SK-MEL-5 (cell line): ENCODE data around the gene AK2. TPM values are rescaled to one million over a fixed set of nuclear protein-coding genes. Genes with fewer than 3 reads are reported as not detected.

Experiments used
- DNase-seq: peaks from one replicate; pipeline ENCODE4 v3.0.0-alpha.2; 2016; ENCODE audit warnings: low read depth, low spot score
- in situ Hi-C: cut with HindIII; loops from 2 replicates; pipeline ENCODE4 v1.10.0; 2016; ENCODE audit warnings: low sequenced_read_pairs, high pct_unique_total_duplicates, low pct_unique_long_range_greater_than_20kb
- total RNA-seq: library from RNA; depleted of rRNA; stranded (reverse); fragments of >200 nt; shearing (Covaris generic); gene quantifications from 2 replicates; pipeline ENCODE4 v1.2.3, GENCODE V29; 2014; rRNA removed

The AK2 gene
- total RNA-seq, 1 experiment from 2014 or later = 327 TPM

- peak; percentile 54 for DNase-seq
- in situ Hi-C loops = no loop called here
These were observed 67.1 kb downstream of the AK2 start for GRCh38 chr1:32969566-32969965.

DNA sequence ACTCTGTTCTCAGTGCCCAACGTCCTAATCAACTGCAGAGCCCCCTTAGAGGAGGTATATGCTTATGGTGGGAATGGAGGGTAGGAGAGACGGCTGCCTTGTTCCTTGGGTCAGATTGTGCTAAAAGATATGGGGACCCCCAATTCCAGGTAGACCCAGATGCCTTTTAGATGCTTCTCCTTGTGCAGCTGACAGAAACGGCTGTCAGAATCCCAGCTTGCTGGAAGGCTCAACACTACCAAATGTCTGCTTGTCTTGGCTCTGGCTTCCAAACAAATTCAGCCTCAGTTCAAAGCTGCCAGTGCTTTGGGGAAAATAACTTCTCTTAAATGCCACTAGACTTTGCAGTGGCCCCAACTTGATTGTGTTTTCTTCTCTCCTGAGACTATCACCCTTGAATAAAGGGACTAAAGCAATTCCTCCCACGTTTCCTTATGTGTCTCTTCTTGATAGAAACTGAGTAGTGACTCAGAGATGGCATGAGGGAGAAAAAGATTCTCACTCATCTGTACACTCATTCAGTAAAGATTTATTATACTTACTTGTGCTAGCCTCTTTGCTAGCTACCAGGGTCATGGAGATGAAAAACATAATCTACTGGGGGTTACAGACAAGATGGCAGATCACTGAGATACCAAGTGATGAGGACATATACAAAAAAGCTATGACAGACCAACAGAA lies 68.7 kb downstream of the AK2 start:
- in situ Hi-C loops = no loop called here
- DNase-seq = no peak

- in situ Hi-C loops = no loop called here
- no peak for DNase-seq
These were observed 69.8 kb downstream of the AK2 start for GRCh38 chr1:32966900-32967299.

DNA sequence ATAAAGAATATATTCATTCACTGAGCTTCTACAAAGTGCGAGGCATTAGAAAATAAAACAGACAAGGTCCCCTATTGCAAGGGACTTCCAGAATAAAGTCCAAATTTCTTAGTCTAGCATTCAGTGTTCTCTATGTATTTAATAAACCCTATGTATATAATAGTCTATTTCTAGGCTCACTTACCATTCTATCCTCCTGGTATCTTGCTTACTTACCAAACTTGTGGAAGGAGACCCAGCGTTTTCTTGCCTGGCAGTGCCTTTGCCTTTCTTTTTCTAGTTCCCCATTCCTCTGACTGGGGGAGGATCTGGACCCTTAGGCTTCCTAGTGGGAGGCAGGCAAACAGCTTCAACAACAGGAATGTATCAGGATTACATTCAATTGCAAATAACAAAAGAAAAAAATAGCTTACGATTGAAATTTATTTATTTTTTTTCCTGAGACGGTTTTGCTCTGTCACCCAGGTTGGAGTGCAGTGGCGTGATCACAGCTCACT lies 71.4 kb downstream of the AK2 start:
- in situ Hi-C loops = no loop called here

GRCh38 chr1:32964461-32965250 lies 72.0 kb downstream of the AK2 start, which contains the start of gene RNF19B:
RNF19B (minus strand) TSS chr1:32964809; CDS start chr1:32964685, 124 bp downstream.
- in situ Hi-C loops = no loop called here

More for the DNA sequence above, 71.4 kb downstream of the AK2 start:
- DNase-seq = no peak

GRCh38 chr1:32963746-32964460 lies 72.8 kb downstream of the AK2 start:
- in situ Hi-C loops = no loop called here
- DNase-seq = peak; percentile 52

More at GRCh38 chr1:32964461-32965250, 72.0 kb downstream of the AK2 start, which contains the start of gene RNF19B:
- peak; percentile 93 for DNase-seq

- in situ Hi-C loops = no loop called here
- no peak for DNase-seq
These were observed 74.3 kb downstream of the AK2 start for GRCh38 chr1:32962248-32962896.

DNA sequence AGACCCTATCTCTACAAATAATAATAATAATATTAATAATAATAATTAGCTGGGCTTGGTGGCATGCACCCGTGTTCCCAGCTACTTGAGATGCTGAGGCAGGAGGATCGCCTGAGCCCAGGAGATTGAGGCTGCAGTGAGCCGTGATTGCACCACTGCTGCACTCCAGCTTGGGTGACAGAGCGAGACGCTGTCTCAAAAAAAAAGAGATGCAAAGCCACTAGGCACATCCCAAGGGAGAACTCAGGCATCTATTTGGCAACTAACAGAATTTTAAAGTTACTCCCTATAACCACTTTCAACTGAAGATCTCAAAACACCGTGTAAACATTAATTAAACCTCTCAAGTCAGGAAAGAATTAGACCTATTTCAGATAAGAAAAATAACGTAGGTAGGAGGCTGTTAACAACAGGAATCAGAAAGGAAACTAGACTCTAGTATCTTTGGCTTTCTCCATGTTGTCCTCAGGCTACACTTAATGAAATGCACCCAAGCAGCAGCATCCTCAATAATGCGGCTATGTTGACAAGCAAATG lies 75.8 kb downstream of the AK2 start:
- in situ Hi-C loops = no loop called here
- DNase-seq = no peak

DNA sequence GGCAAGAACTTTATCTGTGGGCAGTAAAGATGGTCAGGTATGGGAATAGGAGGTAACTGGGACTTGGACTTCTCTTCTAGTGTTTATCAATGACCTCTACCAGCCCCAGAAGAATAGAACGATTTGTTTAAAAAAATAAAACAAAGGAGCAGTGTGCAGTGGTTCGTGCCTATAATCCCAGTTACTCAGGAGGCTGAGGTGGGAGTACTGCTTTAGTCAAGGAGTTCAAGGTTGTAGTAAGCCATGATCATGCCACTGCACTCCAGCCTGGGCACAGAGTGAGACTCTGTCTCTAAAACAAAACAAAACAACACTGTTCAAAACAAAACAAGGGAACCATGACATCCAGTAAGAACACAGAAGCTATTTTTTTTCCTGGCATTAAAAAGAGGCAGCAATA lies 76.3 kb downstream of the AK2 start:
- DNase-seq = peak; percentile 64
- in situ Hi-C loops = no loop called here

GRCh38 chr1:32958827-32959226 lies 77.9 kb downstream of the AK2 start:
- in situ Hi-C loops = no loop called here

More at GRCh38 chr1:32958827-32959226, 77.9 kb downstream of the AK2 start:
- DNase-seq = no peak

Other genes starting within 250 kb of the AK2 start
- gene YARS1, start 219.5 kb downstream of the AK2 start, total RNA-seq = 137 and 153 TPM in 2 replicates
- gene S100PBP, start 219.2 kb downstream of the AK2 start, total RNA-seq = 16.9 and 21.3 TPM in 2 replicates
- 0.42 TPM in 1 of 2 replicates, not detected in the other for gene FNDC5, start 166.0 kb downstream of the AK2 start, total RNA-seq
- gene HPCA, start 150.4 kb downstream of the AK2 start, total RNA-seq = not detected in 2 replicates
- gene TMEM54, start 135.5 kb downstream of the AK2 start, total RNA-seq = 34.9 and 41.6 TPM in 2 replicates
- gene RNF19B, start 72.1 kb downstream of the AK2 start, total RNA-seq = 30.8 and 32.0 TPM in 2 replicates
- 5.9 and 8.2 TPM in 2 replicates for gene AZIN2, start 44.3 kb upstream of the AK2 start, total RNA-seq
- 13.5 and 14.4 TPM in 2 replicates for gene TRIM62, start 145.2 kb upstream of the AK2 start, total RNA-seq
- gene ZNF362, start 219.6 kb upstream of the AK2 start, total RNA-seq = 12.4 and 17.8 TPM in 2 replicates